Globus pallidus (tissue), 1 donor: ENCODE results near the gene AATK.
"Not testable (repeated sequence)": the region's sequence is repeated elsewhere in the genome, so short reads cannot be mapped to it uniquely, and the experiment has no call there.

Experiments
- DNase-seq: peaks from one replicate; pipeline ENCODE4 v3.0.0-alpha.2; 2015; ENCODE audit warnings: low spot score

AATK gene

GRCh38 chr17:81160747-81161453 is 5.1 kb downstream of the AATK start:
- no peak for DNase-seq

DNA sequence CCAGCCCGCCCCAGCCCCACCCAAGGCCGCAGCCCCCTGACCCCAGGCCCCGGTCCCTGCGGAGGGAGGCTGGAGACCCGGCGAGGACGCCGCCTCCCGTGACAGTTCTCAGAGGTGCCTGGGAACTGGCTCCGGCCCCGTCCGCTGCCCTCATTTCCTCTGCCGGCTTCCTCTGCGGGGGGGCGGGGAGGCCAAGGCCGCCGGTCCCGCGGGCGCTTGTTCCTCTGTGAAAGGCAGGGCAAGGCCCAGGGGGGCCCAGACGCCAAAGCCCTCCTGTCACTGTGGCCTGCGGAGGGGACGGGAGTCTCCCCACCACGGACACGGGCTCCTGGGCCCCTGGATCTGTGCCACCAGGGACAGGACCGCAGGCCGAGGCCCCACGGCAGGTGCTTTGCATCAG is 5.7 kb downstream of the AATK start:
- DNase-seq: no peak

DNA sequence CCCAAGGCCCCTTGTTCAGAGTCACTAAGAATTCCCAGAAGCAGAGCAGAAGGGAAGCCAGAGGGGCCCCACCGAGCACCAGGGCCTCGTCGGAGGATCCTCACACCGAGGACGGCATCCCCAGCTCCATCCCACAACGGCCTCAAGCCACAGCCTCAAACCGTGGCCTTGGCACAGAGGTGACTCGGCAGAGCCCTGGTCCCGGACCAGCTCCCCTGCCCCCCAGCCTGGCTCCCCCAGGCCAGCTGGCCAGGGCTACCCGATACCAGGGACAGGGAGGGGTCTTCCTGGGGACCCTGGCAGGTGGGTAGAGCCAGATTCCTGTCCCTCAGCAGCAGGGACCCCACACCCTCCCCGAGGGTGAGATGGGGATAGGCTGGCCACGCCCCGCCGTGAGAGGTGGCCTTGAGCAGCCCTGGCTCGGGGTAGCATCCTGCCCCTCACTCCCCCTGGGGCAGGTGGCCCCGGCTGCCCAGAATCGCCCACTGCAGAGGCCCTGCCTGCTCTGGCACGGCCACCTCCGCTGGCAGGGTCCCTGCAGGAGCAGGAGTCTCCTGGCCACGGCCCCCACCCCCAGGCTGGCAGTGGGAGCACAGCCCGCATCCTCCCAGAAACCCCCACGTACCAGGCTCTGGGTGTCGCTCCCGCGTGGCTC is 6.3 kb downstream of the AATK start:
- no peak for DNase-seq

DNA sequence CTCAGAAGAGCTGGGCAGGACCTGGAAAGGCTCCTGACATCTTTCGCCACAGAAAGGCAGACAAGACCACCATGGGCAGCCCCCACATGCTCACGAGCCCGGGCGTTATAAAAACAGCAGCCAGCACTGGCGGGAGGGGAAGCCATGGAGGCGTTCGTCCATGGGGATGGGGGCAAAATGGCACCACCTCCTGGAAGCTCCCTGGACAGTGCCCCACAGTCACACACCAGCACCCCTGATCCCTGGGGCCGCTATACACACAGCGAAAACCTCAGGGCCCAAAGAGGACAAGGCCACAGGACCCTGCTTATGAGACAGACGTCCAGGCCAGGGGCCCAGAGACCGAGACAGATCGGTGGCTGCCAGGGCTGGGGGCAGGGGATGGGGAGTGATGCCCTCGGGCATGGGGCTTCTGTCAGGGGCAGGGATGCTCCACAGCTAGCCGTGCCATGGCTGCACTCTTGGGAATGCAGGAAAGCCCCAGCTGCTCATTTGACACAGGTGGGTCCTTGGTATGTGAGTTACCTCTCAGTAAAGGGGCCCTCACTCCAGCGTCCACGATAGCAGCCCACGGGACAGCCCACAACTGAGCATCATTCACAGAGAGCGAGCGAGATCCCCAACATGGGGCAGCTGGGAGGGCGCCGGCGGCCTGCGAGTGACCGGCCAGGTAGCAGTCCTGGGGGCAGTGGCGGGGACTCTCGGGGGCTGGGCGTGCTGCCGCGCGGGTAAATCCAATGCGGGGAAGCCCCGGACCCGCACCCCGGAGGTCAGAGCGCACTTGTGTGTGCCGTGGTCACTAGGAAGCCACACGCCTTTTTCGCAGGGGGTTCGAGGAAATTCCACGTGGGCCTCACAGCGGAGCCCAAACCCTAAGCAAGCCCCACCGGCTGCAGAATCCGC is 7.1 kb downstream of the AATK start:
- DNase-seq: no peak

DNA sequence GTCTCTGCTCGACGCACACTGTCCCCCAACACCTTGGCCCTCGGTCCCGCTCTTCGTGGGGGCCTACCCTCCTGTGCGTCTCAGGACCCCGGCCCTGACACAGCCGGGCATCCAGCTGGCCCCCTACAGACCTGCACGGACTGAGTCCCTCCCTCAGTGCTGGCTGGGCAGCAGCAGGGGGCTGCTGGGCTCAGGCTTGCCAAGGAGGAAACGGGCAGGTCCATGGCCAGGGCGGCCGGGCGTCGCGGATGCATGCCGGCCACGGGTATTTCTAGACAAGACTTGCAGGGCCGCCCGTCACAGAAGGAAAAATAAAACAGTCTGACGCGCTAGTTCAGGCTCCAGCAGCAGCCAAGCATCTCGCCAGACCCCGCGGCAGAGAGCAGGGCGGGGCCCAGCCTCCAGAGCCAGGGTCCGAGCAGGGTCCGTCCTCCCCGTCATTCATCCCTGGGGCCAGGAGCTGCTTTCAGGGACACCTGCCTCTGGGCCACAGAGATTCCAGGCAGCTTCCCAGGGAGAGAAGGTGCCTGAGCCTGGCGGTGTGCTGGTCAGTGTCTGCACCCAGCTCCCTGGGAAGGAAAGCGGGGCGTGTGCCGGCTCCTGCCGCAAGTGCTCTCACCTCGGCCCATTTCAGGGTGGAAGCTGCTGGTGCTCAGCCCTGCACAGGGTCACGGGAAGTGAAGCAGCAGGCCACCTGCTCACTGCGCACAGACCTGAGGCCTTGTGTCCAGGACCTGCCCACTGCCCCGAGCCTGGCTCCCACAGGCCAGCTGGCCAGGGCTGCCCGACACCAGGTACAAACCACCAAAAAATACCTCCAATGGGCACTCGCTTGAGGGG is 8.0 kb downstream of the AATK start:
- no peak for DNase-seq

GRCh38 chr17:81156866-81157805 is 8.9 kb downstream of the AATK start:
- DNase-seq: no peak

- DNase-seq: no peak
Measured at GRCh38 chr17:81154961-81155360, 11.1 kb downstream of the AATK start.

GRCh38 chr17:81154016-81154415 is 12.0 kb downstream of the AATK start:
- DNase-seq: not testable (repeated sequence)

GRCh38 chr17:81153340-81153803 is 12.6 kb downstream of the AATK start:
- peak; percentile 95 for DNase-seq

DNA sequence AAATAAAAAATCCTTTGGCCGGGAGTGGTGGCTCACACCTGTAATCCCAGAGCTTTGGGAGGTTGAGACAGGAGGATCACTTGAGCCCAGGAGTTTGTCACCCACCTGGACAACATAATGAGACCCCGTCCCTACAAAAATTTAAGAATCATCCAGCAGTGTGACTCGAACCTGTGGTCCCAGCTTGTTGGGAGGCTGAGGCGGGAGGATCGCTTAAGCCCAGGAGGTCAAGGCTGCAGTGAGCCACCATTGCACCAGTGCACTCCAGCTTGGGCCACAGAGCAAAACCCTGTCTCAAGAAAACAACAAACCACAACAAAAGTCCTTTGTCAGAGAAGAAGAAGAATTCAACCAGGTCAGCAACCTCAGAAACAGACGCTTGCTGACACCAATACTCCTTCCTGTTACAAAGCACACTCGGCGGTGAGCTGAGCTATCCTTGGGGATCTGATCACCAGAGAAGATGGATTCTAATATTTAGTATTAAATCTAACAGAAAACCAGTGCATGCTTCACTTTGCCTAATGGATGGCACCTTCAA is 13.7 kb downstream of the AATK start:
- DNase-seq: no peak

- no peak for DNase-seq
Measured at GRCh38 chr17:81151278-81151677, 14.7 kb downstream of the AATK start.

DNA sequence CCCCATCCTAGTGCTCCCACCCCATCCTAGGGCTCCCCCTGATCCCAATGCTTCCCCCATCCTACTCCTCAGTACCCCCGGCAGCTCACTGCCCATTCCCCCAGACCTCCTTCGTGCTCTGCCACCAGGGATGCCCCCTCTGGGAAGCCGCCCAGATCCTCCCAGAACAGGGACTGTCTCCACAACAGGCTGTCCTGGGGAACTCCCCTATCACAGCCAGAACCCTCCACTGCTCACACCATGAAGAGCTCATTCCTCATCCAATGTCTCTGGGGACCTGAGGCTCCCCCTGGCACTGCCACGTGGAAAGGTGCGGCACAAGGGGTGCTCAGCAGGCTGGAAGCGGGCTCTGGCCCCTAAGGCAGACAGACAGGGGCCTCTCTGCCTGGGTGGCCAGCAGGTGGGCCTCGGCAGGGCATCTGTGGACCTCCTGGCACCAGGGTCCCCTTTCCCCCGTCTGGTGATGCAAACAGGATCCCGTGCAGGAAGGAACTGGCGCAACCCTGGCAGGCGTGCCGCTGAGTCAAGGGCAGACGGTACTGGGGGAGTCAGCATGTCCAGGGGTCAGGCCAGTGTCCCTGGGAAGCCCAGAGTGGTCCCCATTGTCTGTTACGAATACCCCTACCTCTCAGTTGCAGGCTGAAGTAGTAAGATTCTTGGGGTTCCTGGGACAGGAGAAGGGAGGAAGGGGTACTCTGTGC is 15.5 kb downstream of the AATK start:
- no peak for DNase-seq

DNA sequence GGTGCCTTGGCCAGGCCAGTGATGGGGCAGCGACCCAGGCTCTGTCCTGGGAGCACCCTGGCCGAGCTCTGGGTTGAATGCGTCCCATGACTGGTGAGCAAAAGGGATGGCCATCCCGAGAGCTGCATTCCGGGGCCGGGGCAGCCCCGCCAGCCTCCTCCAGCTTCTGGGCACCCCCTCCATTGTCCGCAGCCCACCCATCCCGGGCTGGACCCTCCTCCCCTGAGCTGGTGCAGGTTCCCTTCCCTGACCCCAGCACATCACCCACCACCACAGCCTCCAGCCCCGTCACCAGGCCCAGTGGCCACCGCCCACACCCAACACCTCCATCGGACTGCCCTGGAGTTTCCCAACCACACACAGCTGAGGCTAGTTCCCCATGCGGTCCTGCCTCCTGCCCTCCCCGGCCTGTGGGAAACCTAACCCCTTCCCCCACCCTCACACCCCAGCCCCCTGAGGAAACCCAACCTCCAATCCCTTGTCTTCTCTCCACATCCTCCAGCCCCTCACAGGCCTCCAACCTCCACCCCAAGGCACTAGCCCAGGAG is 17.0 kb downstream of the AATK start:
- no peak for DNase-seq

- DNase-seq: no peak
Measured at GRCh38 chr17:81148571-81148970, 17.4 kb downstream of the AATK start.

DNA sequence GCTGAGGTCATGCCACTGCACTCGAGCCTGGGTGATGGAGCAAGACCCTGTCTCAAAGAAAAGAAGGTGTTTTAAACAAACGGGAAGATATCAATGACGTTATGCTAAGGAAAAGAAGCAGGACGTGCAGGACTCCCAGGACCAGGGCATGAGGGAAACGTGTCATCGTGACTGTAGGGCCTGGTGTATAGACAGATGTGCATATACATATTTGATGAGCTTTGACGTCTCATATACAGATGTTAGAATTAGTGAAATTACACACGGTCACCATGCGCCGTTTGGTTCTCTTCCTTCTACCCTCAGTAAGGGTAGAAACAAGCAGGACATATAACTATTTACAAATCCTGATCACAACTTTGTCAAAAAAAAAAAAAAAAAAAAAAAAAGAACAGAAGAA is 18.3 kb downstream of the AATK start:
- DNase-seq: no peak

DNA sequence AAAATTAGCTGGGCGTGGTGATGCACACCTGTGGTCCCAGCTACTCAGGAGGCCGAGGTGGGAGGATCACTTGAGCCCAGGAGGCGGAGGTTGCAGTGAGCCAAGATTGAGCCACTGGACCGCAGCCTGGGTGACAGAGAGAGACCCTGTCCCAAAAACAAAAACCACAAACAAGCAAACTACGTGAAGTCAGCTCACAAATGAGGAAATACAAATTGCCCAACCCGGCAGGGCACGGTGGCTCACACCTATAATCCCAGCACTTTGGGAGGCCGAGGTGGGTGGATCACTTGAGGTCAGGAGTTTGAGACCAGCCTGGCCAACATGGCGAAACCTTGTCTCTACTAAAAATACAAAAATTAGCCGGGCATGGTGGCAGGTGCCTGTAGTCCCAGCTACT is 19.8 kb downstream of the AATK start:
- DNase-seq: not testable (repeated sequence)

GRCh38 chr17:81144423-81144781 is 21.6 kb downstream of the AATK start:
- DNase-seq: no peak

- no peak for DNase-seq
Measured at GRCh38 chr17:81143717-81144422, 22.2 kb downstream of the AATK start.

DNA sequence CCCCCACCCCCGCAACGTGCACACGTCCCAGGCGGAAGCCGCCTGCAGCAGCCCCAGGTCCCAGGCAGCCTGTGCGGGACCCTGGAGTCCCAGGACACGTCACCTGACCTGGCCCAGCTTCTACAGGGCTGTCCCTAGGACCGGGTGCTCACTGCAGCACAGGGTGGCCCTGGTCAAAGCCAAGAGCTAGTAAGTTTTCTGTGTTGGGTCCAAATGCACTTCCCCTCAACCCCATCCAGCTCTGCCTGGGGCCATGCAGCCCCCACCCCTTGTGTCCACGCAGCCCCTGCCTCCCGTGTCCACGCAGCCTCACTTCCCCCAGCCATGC is 22.9 kb downstream of the AATK start:
- no peak for DNase-seq
